SKM-1 (cell line): Measurements from ENCODE around the gene TMEM218.

ENCODE experiments used
- DNase-seq: peaks from one replicate; lab custom pipeline; 2025; ENCODE audit not compliant: unreplicated experiment; lab: John Stamatoyannopoulos, UW

The TMEM218 gene

DNA sequence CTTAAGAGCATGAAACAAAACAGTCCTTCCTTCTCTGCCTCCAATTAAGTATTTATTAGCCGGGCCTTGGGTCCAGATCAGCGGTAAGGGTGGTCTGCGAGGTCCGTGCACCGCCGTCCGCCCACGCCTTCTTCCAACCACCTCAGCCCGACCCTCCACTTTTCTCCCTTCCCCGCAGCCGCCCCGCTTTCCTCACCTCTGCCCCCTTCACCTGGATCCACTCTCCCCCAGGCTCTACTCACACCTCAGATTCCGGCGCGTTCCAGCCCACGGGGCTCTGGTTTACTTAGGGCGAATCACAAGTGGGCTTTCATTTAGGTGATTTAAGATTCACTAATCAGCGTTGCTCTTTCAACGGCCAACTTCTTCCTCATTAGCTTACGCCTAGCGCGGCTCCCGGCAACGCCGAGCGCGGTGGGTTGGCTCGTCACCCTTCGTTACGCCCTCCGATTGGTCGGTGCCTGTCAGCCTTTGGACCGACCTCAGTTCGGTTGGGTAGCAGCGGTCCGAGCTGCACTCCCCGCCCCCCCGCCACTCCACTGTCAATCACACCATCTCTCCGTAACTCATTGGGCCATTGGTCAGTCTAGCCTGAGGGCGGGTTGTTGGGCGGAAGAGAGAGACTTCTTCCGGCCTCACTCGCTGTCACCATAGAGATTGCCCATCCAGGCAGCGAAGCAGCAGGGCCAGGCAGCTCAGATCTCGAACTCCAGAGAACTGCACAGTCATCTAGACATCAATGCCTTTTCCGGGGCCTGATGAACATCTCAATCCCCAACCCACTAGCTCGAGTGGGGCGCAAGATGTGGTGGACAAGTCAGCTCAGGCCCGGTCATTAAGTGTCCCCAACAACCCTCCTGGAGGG lies at the start of gene TMEM218:
Gene TMEM218, minus strand, starts transcription at position 284 of the 865 bp plus-strand sequence. CDS start 9,385 bp downstream, outside the sequence.
- DNase-seq: peak; percentile 86

DNA sequence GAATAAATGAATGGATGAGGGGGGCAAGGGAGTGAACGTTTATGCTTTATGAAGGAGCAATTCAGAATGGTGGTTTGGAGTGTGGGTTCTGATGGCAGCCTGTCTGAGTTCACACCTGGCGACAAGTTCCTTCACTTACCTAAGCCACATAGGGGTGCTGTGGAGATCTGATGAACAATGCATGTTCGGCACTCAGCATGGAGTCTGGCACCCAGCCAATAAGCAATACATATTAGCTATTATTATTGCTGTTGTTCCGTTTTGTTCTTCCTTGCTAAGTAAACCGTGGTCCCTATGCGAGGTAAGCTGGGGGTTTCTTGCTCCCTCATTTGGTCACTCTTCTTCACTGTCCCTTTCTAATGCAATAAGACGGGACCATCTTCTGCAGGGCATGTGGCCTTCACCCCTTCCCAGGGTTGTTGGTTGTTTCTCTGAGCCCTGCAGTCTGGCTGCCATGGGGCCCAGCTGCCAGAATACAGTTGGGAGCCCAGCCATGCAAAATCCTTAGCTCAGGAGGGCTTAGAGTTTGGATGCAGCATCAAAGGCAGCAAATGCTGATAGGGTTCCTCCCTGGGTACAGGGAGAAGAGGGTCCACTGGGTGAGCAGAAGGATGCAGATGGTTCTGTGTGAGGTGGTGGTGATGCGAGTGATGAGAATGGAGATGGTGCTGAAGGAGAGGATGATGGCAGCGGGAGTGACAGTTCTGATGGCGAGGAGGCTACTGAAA lies 46.7 kb upstream of the TMEM218 start:
- DNase-seq: no peak

DNA sequence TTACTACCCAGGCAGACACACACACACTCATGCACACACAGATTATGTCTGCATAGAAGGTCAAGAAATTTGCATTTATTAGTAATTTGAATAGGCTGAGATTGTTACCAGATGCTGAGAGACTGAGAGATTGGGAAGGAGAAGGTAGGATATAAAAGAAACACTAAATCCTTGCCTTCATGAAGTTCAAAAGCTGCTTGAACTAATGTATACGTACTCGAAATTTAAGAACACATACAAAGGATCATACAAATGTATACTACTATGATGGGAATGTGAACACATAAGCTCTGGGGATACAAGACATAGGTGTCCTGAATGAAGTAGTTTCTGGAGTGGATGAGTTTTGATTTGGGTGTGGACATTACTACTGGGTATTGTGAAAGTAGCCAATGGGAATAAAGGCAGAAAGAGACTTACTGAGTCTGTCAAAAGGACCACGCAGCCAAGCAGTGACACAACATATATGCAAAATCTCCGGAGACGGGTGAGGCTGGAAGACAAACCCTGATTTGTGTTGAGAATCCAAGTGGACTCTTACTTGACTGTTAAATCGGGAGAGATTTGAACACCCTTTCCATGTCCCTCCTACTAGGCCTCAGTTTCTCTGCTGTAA lies 45.8 kb upstream of the TMEM218 start:
- no peak for DNase-seq

DNA sequence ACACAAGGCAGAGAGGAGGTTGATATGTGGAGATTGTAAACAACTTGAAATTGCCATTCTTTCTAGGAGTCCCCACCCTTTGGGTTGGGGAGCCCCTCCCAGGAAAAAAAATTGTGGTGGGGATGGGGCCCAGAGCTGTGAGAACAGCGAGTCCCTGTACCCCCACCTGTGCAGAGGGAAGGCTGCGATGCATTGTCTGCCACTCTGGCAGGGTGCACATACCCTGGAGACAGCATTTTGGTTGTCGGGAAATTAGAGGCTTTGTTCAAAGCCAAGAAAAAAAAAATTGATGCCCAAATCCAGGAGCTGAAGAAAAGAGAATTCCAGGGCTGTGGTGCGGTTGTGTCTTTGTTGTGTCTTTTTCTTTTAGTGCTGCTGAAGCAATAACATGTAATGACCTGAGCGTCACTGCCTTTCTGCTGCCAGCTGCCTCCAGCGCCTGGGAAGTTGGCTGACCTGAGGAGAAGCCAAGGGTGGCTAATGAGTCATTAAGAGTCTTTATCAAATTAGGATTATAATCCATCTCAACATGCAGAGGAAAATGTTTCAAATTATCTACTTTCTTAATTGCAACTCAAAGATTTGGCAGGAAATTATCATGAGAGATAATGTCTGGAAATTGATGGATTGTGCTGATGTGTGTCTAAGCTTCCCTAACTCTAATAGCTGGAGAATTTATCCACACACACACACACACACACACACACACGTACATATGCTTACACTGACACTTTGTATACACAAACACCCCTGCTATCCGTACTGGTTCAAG lies 45.1 kb upstream of the TMEM218 start:
- DNase-seq: no peak

DNA sequence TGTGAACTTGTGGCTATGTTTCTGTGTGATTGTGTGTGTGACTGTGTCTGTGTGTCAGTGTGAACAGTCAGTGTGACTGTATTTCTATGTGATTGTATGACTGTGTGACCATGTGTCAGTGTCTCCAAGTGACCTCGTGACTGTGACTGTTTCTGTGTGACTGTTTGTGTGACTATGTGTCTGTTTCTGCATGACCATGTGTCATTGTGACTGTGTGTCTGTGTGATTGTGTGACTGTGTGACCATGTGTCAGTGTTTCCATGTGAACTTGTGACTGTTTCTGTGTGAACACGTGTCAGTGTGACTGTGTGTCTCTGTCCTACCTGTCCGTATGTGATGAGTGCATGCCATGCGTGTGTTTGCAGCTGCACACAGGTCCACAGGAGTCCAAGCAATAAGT lies 44.3 kb upstream of the TMEM218 start:
- DNase-seq: no peak

DNA sequence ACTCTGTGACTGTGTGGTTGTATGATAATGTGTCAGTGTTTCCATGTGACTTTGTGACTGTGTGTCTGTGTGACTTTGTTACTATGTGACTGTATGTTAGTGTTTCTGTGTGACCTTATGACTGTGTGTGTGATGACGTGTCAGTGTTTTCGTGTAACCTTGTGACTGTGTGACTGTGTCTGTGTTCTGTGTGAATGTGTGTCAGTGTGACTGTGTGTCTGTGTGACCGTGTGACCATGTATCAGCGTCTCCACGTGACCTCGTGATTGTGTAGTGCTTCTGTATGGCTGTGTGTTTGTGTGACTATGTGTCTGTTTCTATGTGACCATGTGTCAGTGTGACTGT lies 43.6 kb upstream of the TMEM218 start:
- no peak for DNase-seq

DNA sequence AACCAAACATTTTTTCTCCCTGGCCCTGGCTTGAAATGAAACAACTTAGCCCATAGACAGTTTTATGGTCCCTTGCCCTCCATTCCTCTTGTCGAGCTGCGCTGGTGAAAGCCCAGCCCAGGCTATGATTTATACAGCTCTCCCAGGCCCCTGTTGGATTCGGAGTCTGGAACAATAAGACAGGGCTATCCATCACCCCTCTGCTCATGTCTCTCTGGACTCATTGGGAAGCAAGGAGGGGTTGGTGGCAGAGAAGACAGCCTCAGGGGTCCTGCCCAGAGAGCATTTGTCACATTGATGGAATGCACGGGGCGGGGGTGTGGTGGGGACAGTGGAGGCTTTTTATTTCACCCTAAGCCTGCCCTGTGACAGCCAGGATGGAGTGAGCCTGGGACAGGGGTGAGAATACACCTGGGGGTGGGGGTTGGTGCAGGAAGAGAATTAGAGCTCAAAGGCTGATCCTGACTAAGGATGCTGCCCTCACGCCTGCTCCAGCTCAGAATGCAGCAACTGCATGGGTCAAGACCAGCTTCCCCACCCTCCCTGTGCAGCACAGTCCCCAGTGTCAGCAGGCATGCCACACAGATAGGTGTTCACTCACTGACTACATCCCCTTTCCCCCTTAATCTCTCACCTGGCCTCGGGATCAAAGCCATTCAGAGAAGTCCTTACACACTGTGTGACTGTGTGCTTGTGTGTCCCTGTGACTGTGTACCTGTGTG lies 43.1 kb upstream of the TMEM218 start:
- no peak for DNase-seq

DNA sequence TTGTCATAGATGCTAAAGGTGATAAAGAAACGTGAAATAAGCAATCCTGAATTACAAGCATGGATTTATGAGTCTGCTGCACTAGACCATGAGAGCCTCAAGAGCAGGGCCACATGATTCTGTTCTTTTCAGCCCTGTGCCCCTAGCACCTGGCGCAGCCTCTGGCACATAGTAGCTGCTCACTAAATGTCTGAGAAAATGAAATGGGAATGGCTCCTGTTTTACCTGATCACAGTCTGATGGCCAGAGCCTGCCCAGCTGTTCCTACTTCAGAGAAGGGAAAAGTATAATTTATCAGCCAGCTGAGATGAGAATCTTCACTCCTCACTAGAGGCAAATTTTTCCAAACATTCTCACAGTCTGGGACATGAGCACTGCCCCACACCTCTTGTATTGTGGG lies 42.4 kb upstream of the TMEM218 start:
- DNase-seq: no peak

DNA sequence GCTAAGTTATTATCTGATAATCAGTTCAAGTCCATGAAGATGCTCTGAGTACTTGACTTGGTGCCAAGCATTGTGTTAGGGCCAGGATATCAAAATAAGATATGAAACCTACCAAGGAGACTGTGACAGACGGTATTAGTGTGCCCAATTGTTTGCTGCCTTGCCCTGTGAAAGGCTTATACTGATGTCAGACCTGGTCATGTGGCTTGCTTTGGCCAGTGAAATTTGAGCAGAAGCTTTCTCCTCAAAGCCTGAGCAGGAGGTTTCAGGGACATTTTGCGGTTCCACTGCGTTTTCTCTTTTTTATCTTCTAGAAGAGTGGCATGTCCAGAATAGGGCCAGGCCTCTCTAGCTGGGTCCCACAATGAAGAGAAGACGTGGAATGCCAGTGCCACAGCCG lies 37.3 kb upstream of the TMEM218 start:
- DNase-seq: no peak

DNA sequence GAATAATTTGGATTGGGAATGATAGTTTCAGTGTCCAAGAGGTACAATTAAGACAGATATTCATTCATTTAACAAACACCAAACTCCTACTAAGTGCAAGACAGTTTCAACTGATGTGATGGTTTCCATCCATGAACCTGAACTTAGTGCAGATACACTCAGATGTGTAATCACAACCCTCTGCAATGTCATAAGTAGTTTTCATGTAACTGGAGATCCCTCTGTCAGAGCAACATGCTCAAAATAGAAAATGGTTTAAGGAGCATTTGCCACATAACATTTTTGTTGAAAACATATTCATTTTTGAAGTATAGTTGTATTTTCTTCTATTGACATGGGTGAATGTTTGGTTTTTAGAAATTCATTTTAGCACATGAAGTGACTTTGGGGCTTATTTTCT lies 36.6 kb upstream of the TMEM218 start:
- DNase-seq: no peak

DNA sequence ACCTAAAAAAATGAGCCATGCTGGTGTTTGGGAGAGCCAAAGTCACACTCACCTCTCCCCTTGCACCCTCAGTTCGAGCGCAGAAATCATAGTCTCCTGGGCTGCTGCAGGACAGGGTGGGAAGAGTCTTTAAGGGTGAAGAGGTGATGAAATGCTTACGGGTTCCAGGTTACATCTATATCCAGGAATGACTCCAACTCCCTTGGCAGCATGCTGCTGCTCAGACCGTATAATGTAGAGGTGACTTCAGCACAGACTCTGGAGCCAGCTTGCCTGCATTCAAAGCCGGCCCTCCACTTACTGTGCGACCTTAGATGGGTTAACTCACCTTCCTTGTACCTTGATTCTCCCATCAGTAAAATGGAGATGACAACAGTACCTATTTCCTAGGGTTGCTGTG lies 35.9 kb upstream of the TMEM218 start:
- DNase-seq: no peak

DNA sequence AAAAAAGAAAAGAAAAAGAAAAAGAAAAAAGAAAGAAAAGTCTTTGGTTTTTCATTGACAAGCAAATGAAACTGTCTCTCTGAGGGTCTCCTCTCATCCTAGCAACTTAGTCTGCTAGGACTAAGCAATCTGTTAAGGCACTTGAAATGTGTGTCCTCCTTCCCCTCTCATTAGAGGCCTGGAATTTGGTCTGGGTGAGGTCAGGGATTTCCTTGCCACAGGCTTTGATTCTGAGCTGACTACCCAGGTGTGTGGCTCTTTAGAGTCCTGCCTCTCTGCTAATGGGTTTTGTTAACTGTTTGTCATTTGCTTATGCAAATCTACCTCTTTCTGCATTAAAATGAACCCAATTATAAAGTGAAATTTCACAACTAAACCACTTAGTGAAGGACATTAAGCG lies 34.8 kb upstream of the TMEM218 start:
- DNase-seq: no peak

DNA sequence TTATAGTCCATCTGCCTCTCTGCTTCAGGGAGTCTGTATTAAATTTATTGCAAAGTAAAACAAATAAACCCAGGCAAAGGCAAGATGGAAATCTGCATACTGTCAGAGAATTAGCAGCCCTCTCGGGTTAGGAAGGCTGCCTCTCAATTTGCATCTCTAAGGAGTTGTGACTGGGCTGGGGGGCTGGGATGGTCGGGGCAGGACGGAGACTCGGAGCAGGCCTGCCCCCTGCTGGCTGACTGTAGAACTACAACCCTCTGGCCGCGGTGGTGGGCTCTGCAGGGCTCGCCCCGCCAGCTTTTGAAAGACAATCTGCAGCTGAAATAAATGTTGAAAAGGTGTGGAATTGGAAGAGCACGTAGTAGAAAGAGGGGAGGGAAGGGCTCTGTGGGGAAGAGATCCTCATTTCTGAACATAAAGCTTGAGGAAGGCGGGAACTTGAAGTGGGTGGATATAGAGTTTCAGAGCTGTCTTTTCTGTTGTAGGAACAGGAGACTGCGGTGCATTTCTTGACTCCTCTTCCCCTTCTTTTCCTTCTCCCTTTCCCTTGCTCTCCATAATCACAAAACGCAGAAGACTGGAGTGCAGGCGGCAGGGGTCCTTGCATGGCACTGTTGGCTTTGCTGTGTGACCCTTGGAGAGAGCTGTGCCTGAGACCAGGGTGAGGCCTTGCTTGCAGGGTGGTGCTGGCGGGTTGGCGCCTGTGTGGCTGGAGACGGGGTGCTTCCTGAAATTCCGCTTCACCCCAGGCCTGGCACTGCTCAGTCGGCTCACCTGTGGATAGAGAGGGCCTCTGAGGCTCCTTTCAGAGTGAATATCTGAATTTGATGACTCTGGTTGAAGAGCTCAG lies 30.5 kb upstream of the TMEM218 start:
- peak; percentile 7 for DNase-seq

DNA sequence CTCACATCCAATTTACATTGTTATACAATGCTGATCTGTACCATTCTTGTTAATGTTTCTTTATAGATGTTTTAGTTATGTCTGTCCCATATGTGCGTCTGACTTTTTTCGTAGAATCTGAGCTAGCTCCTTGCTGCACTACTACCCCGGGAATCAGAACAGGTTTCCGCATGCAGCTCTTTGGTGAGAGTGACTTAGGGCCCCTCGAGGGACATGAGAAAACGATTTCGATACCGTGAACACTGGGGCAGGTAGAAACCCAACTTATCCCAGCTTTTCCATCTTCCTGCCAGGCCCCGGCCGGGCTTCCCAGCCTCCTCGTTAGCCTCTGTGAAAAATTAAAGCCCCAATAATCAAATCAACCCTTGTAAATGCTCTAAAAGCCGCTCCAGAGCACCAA lies 29.8 kb upstream of the TMEM218 start:
- no peak for DNase-seq

DNA sequence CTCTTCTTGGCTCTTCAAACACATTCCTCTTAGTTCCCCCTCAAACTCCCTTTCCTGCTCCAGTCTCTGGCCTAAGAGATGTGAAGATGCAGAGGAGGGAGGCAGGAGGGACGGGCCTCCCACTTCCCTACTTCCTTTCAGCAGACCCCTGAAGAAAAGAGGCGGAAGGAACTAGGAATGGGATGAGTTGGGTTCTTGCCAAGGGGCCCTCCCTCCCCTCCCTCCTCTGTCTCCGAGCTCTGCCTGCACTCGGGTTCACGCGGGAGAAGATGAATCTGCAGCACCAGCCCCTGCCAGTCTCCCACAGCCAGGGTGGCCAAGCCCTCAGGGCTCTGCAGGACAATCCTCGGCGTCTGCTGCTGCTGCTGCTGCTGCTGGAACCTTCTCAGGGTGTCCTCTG lies 28.8 kb upstream of the TMEM218 start:
- no peak for DNase-seq

DNA sequence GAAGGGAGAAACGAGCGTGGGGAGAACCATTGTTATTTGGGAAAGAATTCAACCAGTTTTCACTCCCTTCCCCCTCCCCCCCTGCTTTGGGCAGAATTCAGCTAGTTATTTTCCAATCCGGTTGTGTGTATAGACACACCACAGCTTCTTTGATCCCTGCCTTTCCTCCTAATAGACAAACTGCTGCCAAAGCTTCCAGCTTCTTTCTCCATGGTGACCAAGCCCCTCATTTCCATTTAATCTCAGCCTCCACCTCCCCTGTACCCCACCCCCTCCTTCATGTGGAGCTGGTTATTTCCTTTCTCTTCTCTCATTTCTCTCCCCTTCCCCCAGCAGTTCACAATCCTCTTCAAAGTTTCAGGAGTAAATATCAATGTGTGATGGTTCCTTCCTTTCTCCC lies 28.4 kb upstream of the TMEM218 start:
- DNase-seq: no peak

DNA sequence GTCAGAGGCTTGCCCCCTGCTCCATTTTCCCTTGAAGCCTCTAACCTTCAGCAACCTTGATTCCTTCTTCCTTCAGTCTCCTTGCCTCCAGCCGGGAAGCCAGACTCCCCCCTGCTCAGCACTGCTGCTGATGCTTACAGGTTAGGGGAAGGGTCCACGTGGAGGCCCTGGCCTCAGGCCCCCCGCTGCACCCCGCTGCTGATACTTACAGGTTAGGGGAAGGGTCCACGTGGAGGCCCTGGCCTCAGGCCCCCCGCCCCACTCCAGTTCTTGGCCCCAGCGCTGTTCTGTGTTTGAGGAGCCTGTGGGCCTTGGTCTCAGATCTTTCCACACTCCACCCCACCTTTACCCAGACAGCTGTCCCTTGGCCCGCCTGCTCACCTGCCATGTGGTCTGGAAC lies 27.5 kb upstream of the TMEM218 start:
- DNase-seq: no peak

DNA sequence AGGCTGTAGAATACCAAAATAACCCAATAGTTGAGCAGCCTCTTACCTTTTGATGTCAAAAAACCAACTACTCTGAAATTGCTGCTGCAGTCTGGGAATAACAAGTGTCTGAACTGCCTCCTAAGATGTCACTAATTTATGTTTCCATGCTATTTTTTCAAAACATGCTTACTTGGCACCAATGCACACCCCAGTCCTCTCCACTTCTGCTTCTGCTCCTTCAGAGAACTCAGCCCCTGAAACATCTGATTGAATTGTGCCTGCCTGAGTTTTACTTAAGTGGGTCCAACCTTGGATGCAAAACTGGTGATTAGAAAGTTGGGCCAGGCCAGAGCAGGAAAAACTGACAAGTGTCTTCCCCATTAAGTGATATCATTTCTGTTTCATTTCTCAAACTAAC lies 24.6 kb upstream of the TMEM218 start:
- no peak for DNase-seq

DNA sequence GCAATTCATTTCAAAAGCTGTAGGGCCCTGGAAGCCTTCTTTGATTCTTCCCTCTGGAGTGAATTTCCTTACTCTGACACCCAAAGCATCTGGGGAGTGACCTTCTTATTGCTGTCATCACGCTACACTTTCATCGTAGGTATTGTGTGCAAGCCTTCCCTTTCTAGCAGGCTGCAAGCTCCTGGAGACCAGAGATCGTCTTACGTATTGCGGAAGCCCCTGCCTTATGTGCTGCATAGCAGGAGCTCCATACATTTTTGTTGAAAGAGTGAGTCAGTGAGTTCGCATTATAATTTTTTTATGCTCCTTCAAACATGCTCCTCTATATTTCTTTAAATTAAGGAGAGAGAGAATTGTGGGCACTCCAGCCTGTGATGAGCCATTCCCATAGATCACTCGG lies 21.2 kb upstream of the TMEM218 start:
- DNase-seq: no peak

DNA sequence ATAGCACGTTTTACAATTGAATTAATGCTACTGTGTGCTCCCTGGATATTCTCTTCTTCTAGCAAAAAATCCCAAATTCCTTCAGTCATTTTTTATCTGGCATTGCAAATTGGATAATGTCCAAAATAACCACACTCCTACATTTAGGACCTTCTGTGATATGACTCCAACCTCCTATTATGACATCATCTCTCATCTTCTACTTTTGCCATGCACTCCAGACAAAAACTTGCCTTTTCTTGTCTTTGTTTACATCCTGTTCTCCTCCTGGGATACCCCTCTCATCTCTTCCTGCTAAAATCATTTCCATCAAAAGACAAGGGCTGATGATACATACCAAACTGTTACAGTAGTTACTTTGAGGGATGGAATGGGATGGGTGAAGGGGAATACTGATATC lies 20.6 kb upstream of the TMEM218 start:
- no peak for DNase-seq
